BJ (cell line): ENCODE measurements around the gene ABHD1. TPM values are rescaled to one million over a fixed set of nuclear protein-coding genes. Genes with fewer than 3 reads are reported as not detected.
A peak's percentile ranks its signal among the peaks of the same experiment; 100 is the strongest.

ENCODE experiments used
- CTCF ChIA-PET: fragments of 350-600 bp; formaldehyde crosslinking; extraction: SDS; loops from one replicate; lab custom pipeline; 2021; ENCODE audit warnings: antibody characterized with exemption, inconsistent platforms; lab: Yijun Ruan, JAX
- POLR2A ChIA-PET: fragments of 300-600 bp; sonication (Branson Sonifier 250); formaldehyde crosslinking; extraction: SDS; loops from one replicate; lab custom pipeline; 2021; ENCODE audit warnings: antibody characterized with exemption; lab: Charles Lee
- DNase-seq: peaks from one replicate; pipeline ENCODE4 v3.0.0-alpha.2; 2011; ENCODE audit warnings: low read depth
- H3K27me3 ChIP-seq: 2 replicates; pipeline ENCODE4 v1.6.0; 2011; ENCODE audit warnings: low read length; ENCODE audit not compliant: control insufficient read depth, insufficient read depth
- H3K36me3 ChIP-seq: 2 replicates; pipeline ENCODE4 v1.5.1; 2011; ENCODE audit warnings: low read length; ENCODE audit not compliant: control insufficient read depth, insufficient read depth
- H3K4me3 ChIP-seq: 2 replicates; pipeline ENCODE4 v1.5.1; 2011; ENCODE audit warnings: low read depth, mild to moderate bottlenecking, control low read depth, low read length
- polyA plus RNA-seq: library from polyadenylated mRNA; depleted of rRNA; stranded (reverse); fragments of >200 nt; gene quantifications from 2 replicates; pipeline ENCODE4 v1.2.3, GENCODE V29; 2011
- TF ChIP-seq, protein P1 (sequence below): IDR thresholded peaks from 2 replicates; pipeline ENCODE4 v1.5.1; 2011; ENCODE audit warnings: low read depth, mild to moderate bottlenecking, control low read depth, inconsistent platforms, low read length, moderate library complexity; ENCODE audit not compliant: insufficient read depth

Gene ABHD1
- polyA plus RNA-seq, 1 experiment = not detected

DNA sequence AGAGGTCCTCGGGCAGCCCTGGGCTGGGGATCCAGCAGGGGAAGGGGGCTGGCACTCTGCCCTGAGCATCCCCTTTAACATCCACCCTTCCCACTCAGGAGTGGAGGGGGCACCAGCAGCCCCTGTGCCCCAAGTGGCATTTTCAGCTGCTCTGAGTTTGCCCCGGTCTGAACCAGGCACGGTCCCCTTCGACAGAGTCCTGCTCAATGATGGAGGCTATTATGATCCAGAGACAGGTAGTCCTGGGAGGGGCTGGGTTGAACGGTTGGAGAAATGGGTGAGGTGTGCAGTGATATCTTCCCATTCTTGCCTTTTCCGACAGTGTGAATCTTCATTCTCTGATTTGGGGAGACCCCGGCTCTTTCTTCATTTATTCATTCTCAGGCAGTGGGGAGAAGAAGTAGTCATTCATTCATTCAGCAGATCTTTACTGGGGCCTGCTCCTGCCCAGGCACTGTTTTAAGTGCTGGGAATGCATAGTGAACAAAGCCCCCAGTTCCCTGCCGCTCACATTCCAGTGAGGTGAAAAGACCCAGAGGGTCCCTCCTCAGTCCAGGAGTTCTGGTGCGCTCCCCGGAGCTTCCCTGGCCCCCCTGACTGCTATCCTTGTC lies 38.4 kb upstream of the ABHD1 start:
- CTCF ChIA-PET = interaction anchor here (0.5 to 3.0 kb wide), 15 partner anchors 11 to 130 kb away, joined by 3 to 30 read pairs (median 3); no protein-coding TSS in a partner anchor
- POLR2A ChIA-PET = no interaction called here
- DNase-seq = no peak
- Histone ChIP-seq H3K36me3 (peaks cover 17% of the 10 kb centered on the region), H3K4me3 (peak overlapping the region; percentile 49; the same call in 1 of the 2 replicates), H3K27me3 (no peaks in the 10 kb centered on the region)
- TF ChIP-seq, protein P1, sequence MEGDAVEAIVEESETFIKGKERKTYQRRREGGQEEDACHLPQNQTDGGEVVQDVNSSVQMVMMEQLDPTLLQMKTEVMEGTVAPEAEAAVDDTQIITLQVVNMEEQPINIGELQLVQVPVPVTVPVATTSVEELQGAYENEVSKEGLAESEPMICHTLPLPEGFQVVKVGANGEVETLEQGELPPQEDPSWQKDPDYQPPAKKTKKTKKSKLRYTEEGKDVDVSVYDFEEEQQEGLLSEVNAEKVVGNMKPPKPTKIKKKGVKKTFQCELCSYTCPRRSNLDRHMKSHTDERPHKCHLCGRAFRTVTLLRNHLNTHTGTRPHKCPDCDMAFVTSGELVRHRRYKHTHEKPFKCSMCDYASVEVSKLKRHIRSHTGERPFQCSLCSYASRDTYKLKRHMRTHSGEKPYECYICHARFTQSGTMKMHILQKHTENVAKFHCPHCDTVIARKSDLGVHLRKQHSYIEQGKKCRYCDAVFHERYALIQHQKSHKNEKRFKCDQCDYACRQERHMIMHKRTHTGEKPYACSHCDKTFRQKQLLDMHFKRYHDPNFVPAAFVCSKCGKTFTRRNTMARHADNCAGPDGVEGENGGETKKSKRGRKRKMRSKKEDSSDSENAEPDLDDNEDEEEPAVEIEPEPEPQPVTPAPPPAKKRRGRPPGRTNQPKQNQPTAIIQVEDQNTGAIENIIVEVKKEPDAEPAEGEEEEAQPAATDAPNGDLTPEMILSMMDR = no peak

DNA sequence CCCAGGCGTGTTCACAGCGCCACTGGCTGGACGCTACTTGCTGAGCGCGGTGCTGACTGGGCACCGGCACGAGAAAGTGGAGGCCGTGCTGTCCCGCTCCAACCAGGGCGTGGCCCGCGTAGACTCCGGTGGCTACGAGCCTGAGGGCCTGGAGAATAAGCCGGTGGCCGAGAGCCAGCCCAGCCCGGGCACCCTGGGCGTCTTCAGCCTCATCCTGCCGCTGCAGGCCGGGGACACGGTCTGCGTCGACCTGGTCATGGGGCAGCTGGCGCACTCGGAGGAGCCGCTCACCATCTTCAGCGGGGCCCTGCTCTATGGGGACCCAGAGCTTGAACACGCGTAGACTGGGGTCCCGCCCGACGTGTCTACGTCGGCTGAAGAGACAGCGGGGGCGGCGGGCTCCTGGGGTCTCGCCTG lies 37.9 kb upstream of the ABHD1 start:
- Histone ChIP-seq H3K36me3 (peaks cover 12% of the 10 kb centered on the region), H3K27me3 (no peaks in the 10 kb centered on the region), H3K4me3 (peak overlapping the region; percentile 49)
- ChIA-PET CTCF (interaction anchor here (0.5 to 3.1 kb wide), 15 partner anchors 11 to 131 kb away, joined by 3 to 30 read pairs (median 3); partner anchors contain the start of gene AGBL5), POLR2A (no interaction called here)
- no peak for DNase-seq
- TF ChIP-seq, protein P1 = peak; percentile 66

DNA sequence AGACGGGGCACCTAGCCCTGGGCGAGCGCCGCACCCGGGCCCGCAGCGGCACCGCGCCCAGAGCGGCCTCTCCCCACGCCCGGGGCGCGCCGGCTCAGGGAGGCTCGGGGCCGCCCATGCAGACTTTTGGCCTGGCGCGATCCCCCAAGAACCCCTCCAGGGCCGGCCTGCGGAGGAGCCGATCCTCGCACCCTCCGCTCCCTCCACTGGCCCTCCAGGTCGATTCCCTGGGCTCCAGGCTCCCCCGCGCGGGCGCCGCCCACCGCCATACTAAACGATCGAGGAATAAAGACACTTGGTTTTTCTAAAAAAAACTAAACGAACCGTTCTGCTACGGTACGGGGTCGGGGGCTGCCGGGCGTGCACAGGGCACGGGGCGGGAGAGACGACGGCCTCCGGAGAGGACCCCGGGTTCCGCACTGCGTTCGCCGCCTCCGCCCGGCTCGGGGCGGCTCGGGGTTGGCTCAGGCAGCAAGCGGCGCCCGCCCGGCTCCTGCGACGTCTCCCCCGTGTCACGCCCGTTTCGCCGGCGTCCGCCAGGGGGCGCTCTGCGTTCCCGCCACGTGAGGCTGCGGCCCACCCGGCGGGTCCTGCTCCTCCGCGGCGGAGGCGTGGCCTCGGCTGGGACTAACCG lies 37.4 kb upstream of the ABHD1 start:
- TF ChIP-seq, protein P1 = peak; percentile 51
- peak; percentile 49 for DNase-seq
- H3K36me3 ChIP-seq = peaks cover 12% of the 10 kb centered on the region; the same call in 1 of the 2 replicates
- CTCF ChIA-PET = interaction anchor here (0.6 to 3.1 kb wide), 19 partner anchors 11 to 194 kb away, joined by 3 to 30 read pairs (median 3); partner anchors contain the start of gene AGBL5
- H3K27me3 ChIP-seq = no peaks in the 10 kb centered on the region
- POLR2A ChIA-PET = no interaction called here
- H3K4me3 ChIP-seq = peak overlapping the region; percentile 49

DNA sequence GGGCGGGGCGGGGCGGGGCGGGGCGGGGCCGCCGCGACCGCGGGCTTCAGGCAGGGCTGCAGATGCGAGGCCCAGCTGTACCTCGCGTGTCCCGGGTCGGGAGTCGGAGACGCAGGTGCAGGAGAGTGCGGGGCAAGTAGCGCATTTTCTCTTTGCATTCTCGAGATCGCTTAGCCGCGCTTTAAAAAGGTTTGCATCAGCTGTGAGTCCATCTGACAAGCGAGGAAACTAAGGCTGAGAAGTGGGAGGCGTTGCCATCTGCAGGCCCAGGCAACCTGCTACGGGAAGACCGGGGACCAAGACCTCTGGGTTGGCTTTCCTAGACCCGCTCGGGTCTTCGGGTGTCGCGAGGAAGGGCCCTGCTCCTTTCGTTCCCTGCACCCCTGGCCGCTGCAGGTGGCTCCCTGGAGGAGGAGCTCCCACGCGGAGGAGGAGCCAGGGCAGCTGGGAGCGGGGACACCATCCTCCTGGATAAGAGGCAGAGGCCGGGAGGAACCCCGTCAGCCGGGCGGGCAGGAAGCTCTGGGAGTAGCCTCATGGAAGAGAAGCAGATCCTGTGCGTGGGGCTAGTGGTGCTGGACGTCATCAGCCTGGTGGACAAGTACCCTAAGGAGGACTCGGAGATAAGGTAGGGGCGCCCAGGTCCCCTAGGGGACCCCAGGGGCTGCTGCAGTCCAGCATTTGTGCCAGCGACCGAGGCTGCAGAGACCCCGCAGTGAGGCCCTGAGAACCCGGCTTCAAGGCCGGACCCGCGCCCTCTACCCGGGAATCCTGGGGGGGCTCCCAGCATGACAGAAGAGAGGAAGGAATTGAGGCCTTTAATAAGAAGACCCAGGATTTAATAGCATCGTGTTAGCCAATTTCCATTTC lies 36.7 kb upstream of the ABHD1 start, which contains the start of gene KHK:
KHK (plus strand) TSS at position 49 of the 870 bp plus-strand sequence; CDS start at position 537, 488 bp downstream.
- POLR2A ChIA-PET = interaction anchor here (0.7 to 0.8 kb wide), 2 partner anchors 8 to 16 kb away, joined by 3 to 10 read pairs; partner anchors contain the start of gene OST4
- DNase-seq = no peak
- CTCF ChIA-PET = interaction anchor here (0.6 to 3.3 kb wide), 20 partner anchors 8 to 195 kb away, joined by 3 to 30 read pairs (median 3); partner anchors contain the start of genes AGBL5, EMILIN1, TMEM214 and TRIM54
- H3K4me3 ChIP-seq = peak within 1 kb of the TSS; percentile 49
- no peaks in the 10 kb centered on the region for H3K27me3 ChIP-seq
- TF ChIP-seq, protein P1 = no peak
- peaks cover 12% of the 10 kb centered on the region; the same call in 1 of the 2 replicates for H3K36me3 ChIP-seq
